WTC11 (cell line): ENCODE data around the gene THSD7B. TPM values are rescaled to one million over a fixed set of nuclear protein-coding genes. Genes with fewer than 3 reads are reported as not detected.
"Not testable (repeated sequence)": the region's sequence is repeated elsewhere in the genome, so short reads cannot be mapped to it uniquely, and the experiment has no call there.

ENCODE experiments used
- ATAC-seq: fragments of 200-7000 bp; cut with Tn5 transposase; 2 replicates; pipeline ENCODE4 v1.10.0; 2021; ENCODE audit warnings: mild to moderate bottlenecking, moderate library complexity
- CTCF ChIA-PET: fragments of 300-600 bp; sonication (Branson Sonifier 250); formaldehyde crosslinking; loops from one replicate; lab custom pipeline; 2021; ENCODE audit warnings: antibody characterized with exemption; lab: Charles Lee
- POLR2A ChIA-PET: fragments of 350-600 bp; sonication (Branson Sonifier 250); formaldehyde crosslinking; loops from one replicate; lab custom pipeline; 2021; ENCODE audit warnings: antibody characterized with exemption; lab: Charles Lee
- DNase-seq: peaks from one replicate; pipeline ENCODE4 v3.0.0; 2021; ENCODE audit warnings: low spot score
- H3K27ac Mint-ChIP-seq: 2 replicates; pipeline ENCODE4 v1.8.0; 2021; ENCODE audit warnings: mixed read lengths
- H3K27me3 Mint-ChIP-seq: 2 replicates; pipeline ENCODE4 v1.8.0; 2021; ENCODE audit warnings: low read depth, mild to moderate bottlenecking, moderate library complexity, mixed read lengths
- H3K36me3 Mint-ChIP-seq: 2 replicates; pipeline ENCODE4 v1.8.0; 2021; ENCODE audit warnings: mixed read lengths
- H3K4me1 Mint-ChIP-seq: 2 replicates; pipeline ENCODE4 v1.8.0; 2022; ENCODE audit warnings: mixed read lengths
- H3K4me3 Mint-ChIP-seq: 2 replicates; pipeline ENCODE4 v1.8.0; 2021; ENCODE audit warnings: mild to moderate bottlenecking, moderate library complexity, mixed read lengths
- H3K9me3 Mint-ChIP-seq: 2 replicates; pipeline ENCODE4 v1.8.0; 2021; ENCODE audit warnings: mixed read lengths
- ARID4B ChIP-seq: sonication (generic); formaldehyde crosslinking; IDR thresholded peaks from 2 replicates; pipeline ENCODE4 v1.8.0; 2023; ENCODE audit warnings: missing genetic modification reagents, mild to moderate bottlenecking, borderline replicate concordance
- ATF1 ChIP-seq: sonication (generic); formaldehyde crosslinking; IDR thresholded peaks from 2 replicates; pipeline ENCODE4 v1.8.1; 2023; ENCODE audit warnings: mild to moderate bottlenecking, moderate library complexity, missing genetic modification reagents
- CDX4 ChIP-seq: fragments of 250-450 bp; sonication (Bioruptor Pico); IDR thresholded peaks from 2 replicates; pipeline ENCODE4 v1.9.0; 2021; ENCODE audit warnings: moderate library complexity, mild to moderate bottlenecking, inconsistent platforms, borderline replicate concordance
- EMX1 ChIP-seq: fragments of 250-450 bp; sonication (Bioruptor Pico); IDR thresholded peaks from 2 replicates; pipeline ENCODE4 v1.8.0; 2021; ENCODE audit warnings: mild to moderate bottlenecking
- ETV6 ChIP-seq: sonication (generic); formaldehyde crosslinking; IDR thresholded peaks from 2 replicates; pipeline ENCODE4 v1.8.1; 2022; ENCODE audit warnings: mild to moderate bottlenecking, missing genetic modification reagents
- FOXJ3 ChIP-seq: sonication (generic); formaldehyde crosslinking; IDR thresholded peaks from 2 replicates; pipeline ENCODE4 v1.9.0; 2021; ENCODE audit warnings: missing genetic modification reagents, mild to moderate bottlenecking, borderline replicate concordance
- GRHL2 ChIP-seq: fragments of 250-450 bp; sonication (Bioruptor Pico); IDR thresholded peaks from 2 replicates; pipeline ENCODE4 v1.8.0; 2022; ENCODE audit warnings: mild to moderate bottlenecking, moderate library complexity; ENCODE audit not compliant: insufficient replicate concordance, severe bottlenecking
- HMGXB4 ChIP-seq: sonication (generic); formaldehyde crosslinking; IDR thresholded peaks from 2 replicates; pipeline ENCODE4 v1.8.1; 2023; ENCODE audit warnings: mild to moderate bottlenecking, moderate library complexity, missing genetic modification reagents
- JAZF1 ChIP-seq: fragments of 250-450 bp; sonication (Bioruptor Pico); IDR thresholded peaks from 2 replicates; pipeline ENCODE4 v1.9.0; 2021; ENCODE audit warnings: moderate library complexity, mild to moderate bottlenecking, inconsistent platforms
- MXD4 ChIP-seq: fragments of 250-450 bp; sonication (Bioruptor Pico); IDR thresholded peaks from 2 replicates; pipeline ENCODE4 v1.8.0; 2021; ENCODE audit warnings: mild to moderate bottlenecking, moderate library complexity, borderline replicate concordance
- MYBL2 ChIP-seq: sonication (generic); formaldehyde crosslinking; IDR thresholded peaks from 2 replicates; pipeline ENCODE4 v1.8.1; 2023; ENCODE audit warnings: mild to moderate bottlenecking, moderate library complexity, missing genetic modification reagents
- NFE2L1 ChIP-seq: sonication (generic); formaldehyde crosslinking; IDR thresholded peaks from 2 replicates; pipeline ENCODE4 v1.8.1; 2023; ENCODE audit warnings: missing genetic modification reagents
- NR1H2 ChIP-seq: sonication (generic); formaldehyde crosslinking; IDR thresholded peaks from 2 replicates; pipeline ENCODE4 v1.9.0; 2021; ENCODE audit warnings: mild to moderate bottlenecking, moderate library complexity, missing genetic modification reagents
- TCF7 ChIP-seq: sonication (generic); formaldehyde crosslinking; IDR thresholded peaks from 2 replicates; pipeline ENCODE4 v1.8.0; 2022; ENCODE audit warnings: mild to moderate bottlenecking, low read depth, missing genetic modification reagents, moderate library complexity
- TEAD1 ChIP-seq: sonication (generic); formaldehyde crosslinking; IDR thresholded peaks from 2 replicates; pipeline ENCODE4 v1.8.0; 2022; ENCODE audit warnings: mild to moderate bottlenecking, missing genetic modification reagents
- ZNF121 ChIP-seq: sonication (generic); formaldehyde crosslinking; IDR thresholded peaks from 2 replicates; pipeline ENCODE4 v1.8.0; 2023; ENCODE audit warnings: missing genetic modification reagents
- ZNF317 ChIP-seq: sonication (generic); formaldehyde crosslinking; IDR thresholded peaks from 2 replicates; pipeline ENCODE4 v1.8.1; 2023; ENCODE audit warnings: low read depth, mild to moderate bottlenecking, moderate library complexity, missing genetic modification reagents, borderline replicate concordance
- ZNF671 ChIP-seq: fragments of 250-450 bp; sonication (Bioruptor Pico); IDR thresholded peaks from 2 replicates; pipeline ENCODE4 v1.8.0; 2021; ENCODE audit warnings: mild to moderate bottlenecking
- total RNA-seq: library from RNA; stranded (reverse); gene quantifications from 3 replicates; pipeline ENCODE4 v1.2.3, GENCODE V29; 2021
- TF ChIP-seq, protein P1 (sequence below): sonication (generic); formaldehyde crosslinking; IDR thresholded peaks from 2 replicates; pipeline ENCODE4 v1.8.0; 2022; ENCODE audit warnings: mild to moderate bottlenecking, missing genetic modification reagents

The THSD7B gene
- total RNA-seq, 1 experiment from 2014 or later, result 2.9 TPM

GRCh38 chr2:137101814-137102213 lies 336.5 kb downstream of the THSD7B start:
- H3K4me3 Mint-ChIP-seq, DNase-seq, H3K4me1 Mint-ChIP-seq, H3K27me3 Mint-ChIP-seq, ATAC-seq, POLR2A ChIA-PET, CTCF ChIA-PET, H3K27ac Mint-ChIP-seq: not testable (repeated sequence)
- Mint-ChIP-seq H3K36me3 (peaks cover 14% of the 10 kb centered on the region), H3K9me3 (peaks cover 32% of the 10 kb centered on the region)

DNA sequence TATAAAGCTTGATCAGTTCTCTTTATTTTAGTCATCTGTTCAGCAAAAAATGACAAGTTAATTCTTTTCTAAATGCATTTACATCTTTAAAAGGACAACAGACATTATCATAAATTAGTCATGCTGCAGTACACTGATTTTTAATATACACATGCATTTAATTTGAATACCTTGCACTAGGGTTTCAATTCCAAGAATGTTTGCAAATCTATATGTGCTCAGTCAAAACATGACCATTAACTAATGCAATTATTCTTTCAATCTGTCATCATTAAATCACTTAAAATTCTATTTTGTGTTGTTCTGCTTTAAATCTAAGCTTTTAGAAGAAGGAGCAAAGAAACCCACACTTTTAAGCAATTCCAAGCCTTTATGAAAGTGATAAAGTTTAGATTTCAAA lies 342.6 kb downstream of the THSD7B start:
- no peaks in the 10 kb centered on the region; the same call in 1 of the 2 replicates for H3K27me3 Mint-ChIP-seq
- peaks cover 10% of the 10 kb centered on the region; the same call in 1 of the 2 replicates for H3K36me3 Mint-ChIP-seq
- no peaks in the 10 kb centered on the region for H3K4me1 Mint-ChIP-seq
- TF ChIP-seq JAZF1, result no peak
- no peak for TF ChIP-seq ETV6 (CRISPR knock-in tag)
- TF ChIP-seq ZNF121 (CRISPR knock-in tag), result no peak
- no peak for TF ChIP-seq MXD4 (CRISPR knock-in tag)
- no peak for TF ChIP-seq HMGXB4 (CRISPR knock-in tag)
- TF ChIP-seq TEAD1 (CRISPR knock-in tag), result no peak
- no peak for TF ChIP-seq MYBL2 (CRISPR knock-in tag)
- no peak for TF ChIP-seq GRHL2 (CRISPR knock-in tag)
- no peak for TF ChIP-seq TCF7 (CRISPR knock-in tag)
- TF ChIP-seq ATF1 (CRISPR knock-in tag), result no peak
- TF ChIP-seq, protein P1, sequence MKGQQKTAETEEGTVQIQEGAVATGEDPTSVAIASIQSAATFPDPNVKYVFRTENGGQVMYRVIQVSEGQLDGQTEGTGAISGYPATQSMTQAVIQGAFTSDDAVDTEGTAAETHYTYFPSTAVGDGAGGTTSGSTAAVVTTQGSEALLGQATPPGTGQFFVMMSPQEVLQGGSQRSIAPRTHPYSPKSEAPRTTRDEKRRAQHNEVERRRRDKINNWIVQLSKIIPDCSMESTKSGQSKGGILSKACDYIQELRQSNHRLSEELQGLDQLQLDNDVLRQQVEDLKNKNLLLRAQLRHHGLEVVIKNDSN, result no peak
- no peak for TF ChIP-seq NFE2L1 (CRISPR knock-in tag)
- TF ChIP-seq EMX1, result no peak
- no peak for TF ChIP-seq ZNF671 (CRISPR knock-in tag)
- no peak for TF ChIP-seq ARID4B
- TF ChIP-seq CDX4, result no peak
- no peak overlapping the region for H3K4me3 Mint-ChIP-seq
- DNase-seq (no peak), ATAC-seq (no peak)
- ChIA-PET CTCF (no interaction called here), POLR2A (no interaction called here)
- peaks cover 28% of the 10 kb centered on the region for H3K9me3 Mint-ChIP-seq
- no peak overlapping the region for H3K27ac Mint-ChIP-seq

DNA sequence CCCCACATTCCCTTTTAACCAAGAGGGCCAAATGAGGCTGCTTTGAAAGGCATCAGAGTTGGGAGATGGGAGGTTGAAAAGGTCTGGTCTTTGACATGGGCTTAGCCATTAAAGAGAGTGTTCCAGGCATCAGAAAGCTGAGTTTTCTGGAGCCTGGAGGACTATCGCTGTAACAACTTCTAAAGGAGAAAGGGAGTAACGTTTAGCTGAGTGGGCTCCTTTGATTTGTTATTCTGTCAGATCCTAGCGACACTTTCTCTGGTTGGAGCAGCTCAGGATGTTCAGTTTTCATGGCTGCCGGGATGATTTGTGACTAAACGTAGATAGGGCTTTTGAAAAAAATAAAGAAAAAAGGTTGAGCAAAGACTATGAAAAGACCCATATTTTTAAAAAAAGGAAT lies 346.6 kb downstream of the THSD7B start:
- Mint-ChIP-seq H3K36me3 (no peaks in the 10 kb centered on the region), H3K4me3 (no peak overlapping the region), H3K27ac (no peak overlapping the region), H3K4me1 (peaks cover 7% of the 10 kb centered on the region), H3K27me3 (no peaks in the 10 kb centered on the region), H3K9me3 (peaks cover 3% of the 10 kb centered on the region)
- DNase-seq, result no peak
- POLR2A ChIA-PET, result no interaction called here
- TF ChIP-seq ZNF317 (CRISPR knock-in tag) (no peak), NR1H2 (CRISPR knock-in tag) (no peak), FOXJ3 (no peak), GRHL2 (CRISPR knock-in tag) (no peak)
- ATAC-seq, result no peak
- CTCF ChIA-PET, result no interaction called here
